Right lobe of liver (tissue), 4 donors: ENCODE results near the gene RORC.

Experiments
- CTCF ChIP-seq, 4 donors: fragments of 200-600 bp in 3 of 4; fragments of 450-650 bp in 1 of 4; IDR thresholded peaks; one replicate each; pipeline versions ENCODE4 v1.5.1 to v1.8.0; 2016 to 2022; ENCODE audit warnings: antibody characterized with exemption in 4 of 4, mild to moderate bottlenecking in 2 of 4
- POLR2A ChIP-seq: fragments of 450-650 bp; IDR thresholded peaks from one replicate; pipeline ENCODE4 v1.6.1; 2017; ENCODE audit warnings: antibody characterized with exemption, mild to moderate bottlenecking
- donor health status: DM: no; HTN: no; CAD: no.
- donor health status: DM: no; HTN: no; CAD: no.
- donor health status: DM: no; HTN: yes; CAD: no.

DNA sequence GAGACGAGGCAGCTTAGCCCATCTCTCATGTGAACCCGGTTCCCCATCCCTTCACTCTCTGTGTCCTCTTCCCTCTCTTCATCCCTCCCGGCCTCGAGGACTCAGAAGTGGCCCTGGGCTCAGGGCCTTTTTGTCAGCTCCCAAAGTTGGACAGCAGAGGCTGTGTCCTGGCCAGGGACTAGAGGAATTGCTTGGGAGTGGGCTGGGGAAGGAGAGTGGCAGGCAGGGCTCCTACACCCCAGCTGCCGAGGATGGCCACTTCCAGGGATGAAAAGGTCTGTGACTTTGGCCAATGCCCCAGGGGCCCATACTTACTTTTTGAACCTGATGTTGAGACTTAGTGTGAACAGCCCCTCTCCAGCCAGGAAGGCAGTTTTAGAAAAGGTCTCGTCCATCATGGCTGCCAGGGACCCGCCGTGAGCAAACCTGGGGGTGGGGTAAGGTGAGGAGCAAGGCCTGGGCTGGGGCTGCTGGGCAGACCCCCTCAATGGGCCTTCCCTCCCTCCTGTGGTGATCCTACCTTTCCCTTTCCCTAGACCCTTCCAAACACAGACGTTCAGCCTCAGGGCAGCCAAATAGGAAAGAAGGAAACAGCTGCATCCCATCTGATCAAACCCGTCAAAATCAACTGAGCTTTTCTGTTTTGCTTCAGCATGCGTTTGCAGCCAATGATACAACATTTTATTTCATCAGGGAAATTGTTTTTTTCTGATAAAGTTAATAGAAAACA is 16.4 kb upstream of the RORC start:
- TF ChIP-seq CTCF (IDR thresholded peaks at IDR 0.05) (no peak), POLR2A (no peak)
